Activated naive CD4-positive, alpha-beta T cell treated with anti-CD3 and anti-CD28 coated beads, Interleukin-2, amount 10 ng/mL, durations not matched to agents 7 days and 5 days (primary cell): ENCODE data around the gene PDSS2.
"Not testable (repeated sequence)": the region's sequence is repeated elsewhere in the genome, so short reads cannot be mapped to it uniquely, and the experiment has no call there.

Source experiments
- CTCF ChIA-PET: fragments of 350-600 bp; sonication (Branson Sonifier 250); formaldehyde crosslinking; loops from one replicate; lab custom pipeline; 2021; ENCODE audit warnings: antibody characterized with exemption; lab: Charles Lee
- DNase-seq: peaks from one replicate; pipeline ENCODE4 v3.0.0-alpha.2; 2020
- H3K27ac Mint-ChIP-seq: one replicate; pipeline ENCODE4 v1.8.0; 2021; ENCODE audit warnings: mild to moderate bottlenecking, moderate library complexity, mixed read lengths
- H3K27me3 Mint-ChIP-seq: one replicate; pipeline ENCODE4 v1.8.0; 2021; ENCODE audit warnings: mild to moderate bottlenecking, mixed read lengths
- H3K36me3 Mint-ChIP-seq: one replicate; pipeline ENCODE4 v1.8.0; 2021; ENCODE audit warnings: mixed read lengths
- H3K4me1 Mint-ChIP-seq: one replicate; pipeline ENCODE4 v1.8.0; 2021; ENCODE audit warnings: mixed read lengths
- H3K4me3 Mint-ChIP-seq: one replicate; pipeline ENCODE4 v1.8.0; 2021; ENCODE audit warnings: mild to moderate bottlenecking, moderate library complexity, mixed read lengths
- H3K9me3 Mint-ChIP-seq: one replicate; pipeline ENCODE4 v1.8.0; 2021; ENCODE audit warnings: mixed read lengths

The PDSS2 gene

GRCh38 chr6:107122748-107123147 is 336.6 kb downstream of the PDSS2 start:
- peaks cover 20% of the 10 kb centered on the region for H3K27me3 Mint-ChIP-seq
- no peaks in the 10 kb centered on the region for H3K4me1 Mint-ChIP-seq
- H3K36me3 Mint-ChIP-seq: no peaks in the 10 kb centered on the region
- H3K9me3 Mint-ChIP-seq: no peaks in the 10 kb centered on the region
- no peak overlapping the region for H3K4me3 Mint-ChIP-seq
- CTCF ChIA-PET: no interaction called here
- DNase-seq: no peak
- no peak overlapping the region for H3K27ac Mint-ChIP-seq

GRCh38 chr6:107121964-107122495 is 337.3 kb downstream of the PDSS2 start:
- DNase-seq: no peak
- CTCF ChIA-PET: no interaction called here
- Mint-ChIP-seq H3K4me3 (no peak overlapping the region), H3K36me3 (no peaks in the 10 kb centered on the region), H3K9me3 (no peaks in the 10 kb centered on the region), H3K27me3 (peaks cover 18% of the 10 kb centered on the region), H3K4me1 (peaks cover under 1% of the 10 kb centered on the region), H3K27ac (no peak overlapping the region)

GRCh38 chr6:107121266-107121665 is 338.1 kb downstream of the PDSS2 start:
- Mint-ChIP-seq H3K4me1 (peaks cover 8% of the 10 kb centered on the region), H3K4me3 (no peak overlapping the region), H3K27ac (no peak overlapping the region), H3K27me3 (peaks cover 20% of the 10 kb centered on the region), H3K36me3 (no peaks in the 10 kb centered on the region), H3K9me3 (no peaks in the 10 kb centered on the region)
- DNase-seq: no peak
- CTCF ChIA-PET: no interaction called here

- H3K4me3 Mint-ChIP-seq: no peak overlapping the region
- no peaks in the 10 kb centered on the region for H3K36me3 Mint-ChIP-seq
- peaks cover 23% of the 10 kb centered on the region for H3K27me3 Mint-ChIP-seq
- H3K27ac Mint-ChIP-seq: no peak overlapping the region
- CTCF ChIA-PET: no interaction called here
- no peak for DNase-seq
- no peaks in the 10 kb centered on the region for H3K9me3 Mint-ChIP-seq
- peaks cover 11% of the 10 kb centered on the region for H3K4me1 Mint-ChIP-seq
These were observed 339.0 kb downstream of the PDSS2 start for GRCh38 chr6:107120404-107120803.

GRCh38 chr6:107118976-107119375 is 340.4 kb downstream of the PDSS2 start:
- Mint-ChIP-seq H3K4me1 (peaks cover 12% of the 10 kb centered on the region), H3K27ac (no peak overlapping the region), H3K27me3 (peaks cover 23% of the 10 kb centered on the region), H3K4me3 (no peak overlapping the region), H3K9me3 (no peaks in the 10 kb centered on the region), H3K36me3 (no peaks in the 10 kb centered on the region)
- no peak for DNase-seq
- CTCF ChIA-PET: interaction anchor here (0.7 kb wide), 1 partner anchor 531 kb away, joined by 3 read pairs; no protein-coding TSS in a partner anchor

- H3K27ac Mint-ChIP-seq, H3K9me3 Mint-ChIP-seq, H3K4me3 Mint-ChIP-seq, DNase-seq, H3K36me3 Mint-ChIP-seq: not testable (repeated sequence)
- H3K4me1 Mint-ChIP-seq: peaks cover 16% of the 10 kb centered on the region
- peaks cover 23% of the 10 kb centered on the region for H3K27me3 Mint-ChIP-seq
- CTCF ChIA-PET: interaction anchor here (0.7 kb wide), 1 partner anchor 532 kb away, joined by 3 read pairs; no protein-coding TSS in a partner anchor
These were observed 340.8 kb downstream of the PDSS2 start for GRCh38 chr6:107118540-107118939.

GRCh38 chr6:107116931-107117330 is 342.4 kb downstream of the PDSS2 start:
- H3K4me3 Mint-ChIP-seq: peak overlapping the region; percentile 72
- no peaks in the 10 kb centered on the region for H3K36me3 Mint-ChIP-seq
- H3K4me1 Mint-ChIP-seq: peaks cover 19% of the 10 kb centered on the region
- H3K27ac Mint-ChIP-seq: no peak overlapping the region
- H3K9me3 Mint-ChIP-seq: no peaks in the 10 kb centered on the region
- no peak for DNase-seq
- H3K27me3 Mint-ChIP-seq: peaks cover 23% of the 10 kb centered on the region
- CTCF ChIA-PET: interaction anchor here (1.5 kb wide), 1 partner anchor 9 kb away, joined by 4 read pairs; no protein-coding TSS in a partner anchor

- H3K4me1 Mint-ChIP-seq: peaks cover 19% of the 10 kb centered on the region
- DNase-seq: peak; percentile 43
- peak overlapping the region; percentile 45 for H3K27ac Mint-ChIP-seq
- no peaks in the 10 kb centered on the region for H3K9me3 Mint-ChIP-seq
- H3K4me3 Mint-ChIP-seq: peak overlapping the region; percentile 72
- no peaks in the 10 kb centered on the region for H3K36me3 Mint-ChIP-seq
- H3K27me3 Mint-ChIP-seq: peaks cover 23% of the 10 kb centered on the region
- CTCF ChIA-PET: interaction anchor here (1.5 kb wide), 1 partner anchor 9 kb away, joined by 4 read pairs; no protein-coding TSS in a partner anchor
These were observed 343.0 kb downstream of the PDSS2 start for GRCh38 chr6:107116328-107116892.

- peaks cover 19% of the 10 kb centered on the region for H3K4me1 Mint-ChIP-seq
- CTCF ChIA-PET: interaction anchor here (0.6 to 1.5 kb wide), 3 partner anchors 10 to 720 kb away, joined by 3 to 6 read pairs (median 4); partner anchors contain the start of gene MTRES1
- H3K36me3 Mint-ChIP-seq: no peaks in the 10 kb centered on the region
- DNase-seq: peak; percentile 45
- no peaks in the 10 kb centered on the region for H3K9me3 Mint-ChIP-seq
- H3K4me3 Mint-ChIP-seq: peak overlapping the region; percentile 72
- H3K27ac Mint-ChIP-seq: peak overlapping the region; percentile 45
- peaks cover 23% of the 10 kb centered on the region for H3K27me3 Mint-ChIP-seq
These were observed 343.6 kb downstream of the PDSS2 start for GRCh38 chr6:107115695-107116327.

- H3K9me3 Mint-ChIP-seq: no peaks in the 10 kb centered on the region
- peak; percentile 62 for DNase-seq
- peaks cover 23% of the 10 kb centered on the region for H3K27me3 Mint-ChIP-seq
- H3K27ac Mint-ChIP-seq: peak within 1 kb of the TSS; percentile 45
- CTCF ChIA-PET: interaction anchor here (0.6 to 1.5 kb wide), 3 partner anchors 10 to 719 kb away, joined by 3 to 6 read pairs (median 4); partner anchors contain the start of gene MTRES1
- H3K4me1 Mint-ChIP-seq: peaks cover 19% of the 10 kb centered on the region
- H3K4me3 Mint-ChIP-seq: peak within 1 kb of the TSS; percentile 72
- no peaks in the 10 kb centered on the region for H3K36me3 Mint-ChIP-seq
These were observed 344.3 kb downstream of the PDSS2 start, which contains the start of gene BEND3 for GRCh38 chr6:107114926-107115694. Gene BEND3, minus strand, starts transcription at chr6:107115515. Its CDS starts 16,230 bp downstream, at chr6:107099285.

- CTCF ChIA-PET: interaction anchor here (0.6 to 1.8 kb wide), 21 partner anchors 9 to 506 kb away, joined by 3 to 17 read pairs (median 3); partner anchors contain the start of gene MTRES1
- H3K9me3 Mint-ChIP-seq: no peaks in the 10 kb centered on the region
- DNase-seq: peak; percentile 72
- H3K27ac Mint-ChIP-seq: peak overlapping the region; percentile 70
- peak overlapping the region; percentile 65 for H3K4me3 Mint-ChIP-seq
- H3K36me3 Mint-ChIP-seq: no peaks in the 10 kb centered on the region
- H3K27me3 Mint-ChIP-seq: peaks cover 23% of the 10 kb centered on the region
- peaks cover 19% of the 10 kb centered on the region for H3K4me1 Mint-ChIP-seq
These were observed 345.0 kb downstream of the PDSS2 start for GRCh38 chr6:107114213-107114925.

GRCh38 chr6:107110200-107110599 is 349.2 kb downstream of the PDSS2 start:
- Mint-ChIP-seq H3K9me3 (no peaks in the 10 kb centered on the region), H3K4me1 (peaks cover 8% of the 10 kb centered on the region), H3K36me3 (no peaks in the 10 kb centered on the region), H3K27me3 (no peaks in the 10 kb centered on the region), H3K4me3 (no peak overlapping the region), H3K27ac (peak overlapping the region; percentile 12)
- no peak for DNase-seq
- CTCF ChIA-PET: interaction anchor here (0.6 to 1.2 kb wide), 3 partner anchors 10 to 117 kb away, joined by 3 read pairs; no protein-coding TSS in a partner anchor

- H3K4me1 Mint-ChIP-seq: peaks cover under 1% of the 10 kb centered on the region
- CTCF ChIA-PET: interaction anchor here (1.1 kb wide), 1 partner anchor 696 kb away, joined by 3 read pairs; no protein-coding TSS in a partner anchor
- H3K27ac Mint-ChIP-seq: no peak overlapping the region
- no peaks in the 10 kb centered on the region for H3K27me3 Mint-ChIP-seq
- no peaks in the 10 kb centered on the region for H3K9me3 Mint-ChIP-seq
- no peak overlapping the region for H3K4me3 Mint-ChIP-seq
- DNase-seq: no peak
- H3K36me3 Mint-ChIP-seq: no peaks in the 10 kb centered on the region
These were observed 351.0 kb downstream of the PDSS2 start for GRCh38 chr6:107108201-107108890.
